ENCODE results near the gene RAB14. TPM values are rescaled to one million over a fixed set of nuclear protein-coding genes. Genes with fewer than 3 reads are reported as not detected.
A peak's percentile ranks its signal among the peaks of the same experiment; 100 is the strongest.

Gene RAB14
- polyA plus RNA-seq, 1 of the 3 experiments (the other 2 are of a cell fraction): 17.4 TPM

- no peaks in the 10 kb centered on the region for H3K79me2 ChIP-seq (ENCODE audit: insufficient read depth)
- H3K9me3 ChIP-seq: no peaks in the 10 kb centered on the region
- H4K20me1 ChIP-seq (ENCODE audit: insufficient read depth): no peaks in the 10 kb centered on the region
- peaks cover 2 to 9% of the 10 kb centered on the region in 2 experiments; a peak in 3 of 4 replicates for H3K4me1 ChIP-seq (ENCODE audit: control insufficient read depth in 1 of 2, insufficient read depth in 2 of 2, low read depth in 1 of 2, low read length in 1 of 2)
- no peaks in the 10 kb centered on the region for H3K36me3 ChIP-seq (replicated peaks in 1 of 2; ENCODE audit: control insufficient read depth in 1 of 2, insufficient read depth in 2 of 2, low read length in 1 of 2)
- POLR2A ChIA-PET: no interaction called here
- H3K27me3 ChIP-seq (ENCODE audit: insufficient read depth): no peaks in the 10 kb centered on the region
- 94% methylated on average over 4 of the region's 4 CpGs for WGBS (ENCODE audit: low lambda C conversion rate)
- TF ChIP-seq PBX3 (IDR thresholded peaks at IDR 0.05) (no peak), EP300 (IDR thresholded peaks at IDR 0.05; ENCODE audit: borderline replicate concordance in 1 of 2, low read depth in 1 of 2, low read length in 1 of 2) (no peak), RXRA (IDR thresholded peaks at IDR 0.05; ENCODE audit: borderline replicate concordance, low read depth) (no peak), JUND (IDR thresholded peaks at IDR 0.05) (no peak), SMC3 (IDR thresholded peaks at IDR 0.05; ENCODE audit: low read depth, low read length) (no peak), TAF1 (IDR thresholded peaks at IDR 0.05; ENCODE audit: borderline replicate concordance, low read depth, low read length) (no peak), RFX5 (IDR thresholded peaks at IDR 0.05; ENCODE audit: low read length) (no peak), MEF2A (IDR thresholded peaks at IDR 0.05; ENCODE audit: borderline replicate concordance, low read depth) (no peak), ELF1 (IDR thresholded peaks at IDR 0.05) (no peak), EZH2phosphoT487 (IDR thresholded peaks at IDR 0.05; ENCODE audit: borderline replicate concordance, low read depth) (no peak), RAD21 (IDR thresholded peaks at IDR 0.05; ENCODE audit: low read length) (no peak), TEAD4 (IDR thresholded peaks at IDR 0.05; ENCODE audit: borderline replicate concordance, insufficient read depth) (no peak), POLR2AphosphoS5 (IDR thresholded peaks at IDR 0.05; ENCODE audit: low read depth, low read length) (no peak)
- TF ChIP-seq, protein P1, sequence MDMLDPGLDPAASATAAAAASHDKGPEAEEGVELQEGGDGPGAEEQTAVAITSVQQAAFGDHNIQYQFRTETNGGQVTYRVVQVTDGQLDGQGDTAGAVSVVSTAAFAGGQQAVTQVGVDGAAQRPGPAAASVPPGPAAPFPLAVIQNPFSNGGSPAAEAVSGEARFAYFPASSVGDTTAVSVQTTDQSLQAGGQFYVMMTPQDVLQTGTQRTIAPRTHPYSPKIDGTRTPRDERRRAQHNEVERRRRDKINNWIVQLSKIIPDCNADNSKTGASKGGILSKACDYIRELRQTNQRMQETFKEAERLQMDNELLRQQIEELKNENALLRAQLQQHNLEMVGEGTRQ (IDR thresholded peaks at IDR 0.05; ENCODE audit: borderline replicate concordance, low read depth, low read length): no peak
- TF ChIP-seq, protein P2, sequence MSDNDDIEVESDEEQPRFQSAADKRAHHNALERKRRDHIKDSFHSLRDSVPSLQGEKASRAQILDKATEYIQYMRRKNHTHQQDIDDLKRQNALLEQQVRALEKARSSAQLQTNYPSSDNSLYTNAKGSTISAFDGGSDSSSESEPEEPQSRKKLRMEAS (IDR thresholded peaks at IDR 0.05; ENCODE audit: low read depth): no peak
- H3K4me2 ChIP-seq: no peak overlapping the region
- peak; percentile 35 for DNase-seq
- no peaks in the 10 kb centered on the region for H3K9me2 ChIP-seq
- no peak overlapping the region for H3K4me3 ChIP-seq (ENCODE audit: low read depth in 2 of 2, low read length in 1 of 2)
- H3K9ac ChIP-seq: no peak overlapping the region
- no peaks in the 10 kb centered on the region for H3F3A ChIP-seq (replicated peaks; ENCODE audit: insufficient read depth)
- H3K27ac ChIP-seq (ENCODE audit: low read depth in 2 of 2, low read length in 1 of 2): no peak overlapping the region
- no peak overlapping the region for H2AFZ ChIP-seq (ENCODE audit: low read depth)
- CTCF ChIA-PET: interaction anchor here (1.0 to 2.3 kb wide), 5 partner anchors 9 to 84 kb away, joined by 3 to 12 read pairs (median 5); no protein-coding TSS in a partner anchor
Observed at GRCh38 chr9:121232251-121232650, 30.6 kb upstream of the RAB14 start.

DNA sequence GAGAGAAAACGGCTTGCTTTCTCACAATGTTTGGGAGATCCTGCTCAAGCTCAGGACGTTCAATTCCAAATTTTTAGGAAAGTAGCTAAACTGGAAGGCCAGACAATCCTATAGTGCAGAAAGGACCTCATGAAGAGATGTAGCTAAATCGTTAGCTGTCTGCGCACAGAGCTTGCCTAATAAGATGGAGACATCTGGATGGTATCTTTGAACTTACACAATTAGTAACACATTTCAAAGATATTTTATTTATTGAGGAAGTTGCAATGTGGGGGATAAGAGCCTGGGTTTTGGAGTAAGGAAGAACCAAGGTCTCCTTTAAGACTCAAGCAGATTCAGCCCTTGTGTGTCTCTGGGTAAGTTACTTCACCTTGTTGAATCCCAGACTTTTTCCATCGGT is 28.6 kb upstream of the RAB14 start:
- H3K4me1 ChIP-seq (ENCODE audit: control insufficient read depth in 1 of 2, insufficient read depth in 2 of 2, low read depth in 1 of 2, low read length in 1 of 2): peaks cover 2 to 9% of the 10 kb centered on the region in 2 experiments; a peak in 3 of 4 replicates
- ChIA-PET CTCF (interaction anchor here (0.9 to 3.1 kb wide), 3 partner anchors 17 to 50 kb away, joined by 3 to 9 read pairs (median 4); no protein-coding TSS in a partner anchor), POLR2A (no interaction called here)
- no peaks in the 10 kb centered on the region for H3K36me3 ChIP-seq (replicated peaks in 1 of 2; ENCODE audit: control insufficient read depth in 1 of 2, insufficient read depth in 2 of 2, low read length in 1 of 2)
- no peak overlapping the region for H3K27ac ChIP-seq (ENCODE audit: low read depth in 2 of 2, low read length in 1 of 2)
- H3K9ac ChIP-seq: no peak overlapping the region
- no peaks in the 10 kb centered on the region for H3K9me3 ChIP-seq
- no peaks in the 10 kb centered on the region for H3K27me3 ChIP-seq (ENCODE audit: insufficient read depth)
- no peaks in the 10 kb centered on the region for H3K9me2 ChIP-seq
- H4K20me1 ChIP-seq (ENCODE audit: insufficient read depth): no peaks in the 10 kb centered on the region
- no peak overlapping the region for H2AFZ ChIP-seq (ENCODE audit: low read depth)
- no peaks in the 10 kb centered on the region for H3K79me2 ChIP-seq (ENCODE audit: insufficient read depth)
- WGBS (ENCODE audit: low lambda C conversion rate): 84% methylated on average over 5 of the region's 5 CpGs
- TF ChIP-seq, protein P1 (IDR thresholded peaks at IDR 0.05; ENCODE audit: borderline replicate concordance, low read depth, low read length): no peak
- TF ChIP-seq RCOR1 (IDR thresholded peaks at IDR 0.05; ENCODE audit: low read length) (no peak), ELF1 (IDR thresholded peaks at IDR 0.05) (no peak), RFX5 (IDR thresholded peaks at IDR 0.05; ENCODE audit: low read length) (no peak), TEAD4 (IDR thresholded peaks at IDR 0.05; ENCODE audit: borderline replicate concordance, insufficient read depth) (no peak), YY1 (IDR thresholded peaks at IDR 0.05; ENCODE audit: low read depth) (no peak), USF1 (IDR thresholded peaks at IDR 0.05; ENCODE audit: borderline replicate concordance, low read depth) (no peak), SMC3 (IDR thresholded peaks at IDR 0.05; ENCODE audit: low read depth, low read length) (no peak)
- TF ChIP-seq, protein P2 (IDR thresholded peaks at IDR 0.05; ENCODE audit: low read depth): no peak
- no peak overlapping the region for H3K4me3 ChIP-seq (ENCODE audit: low read depth in 2 of 2, low read length in 1 of 2)
- DNase-seq: no peak
- no peak overlapping the region for H3K4me2 ChIP-seq
- H3F3A ChIP-seq (replicated peaks; ENCODE audit: insufficient read depth): no peaks in the 10 kb centered on the region

Measured in SK-N-SH (cell line).